Activated CD4-positive, alpha-beta T cell treated with anti-CD3 and anti-CD28 coated beads, Interleukin-2, amount 10 ng/mL, durations not matched to agents 7 days and 5 days (primary cell): ENCODE results near the gene CPA5. TPM values are rescaled to one million over a fixed set of nuclear protein-coding genes. Genes with fewer than 3 reads are reported as not detected.
A peak's percentile ranks its signal among the peaks of the same experiment; 100 is the strongest.
"Not testable (repeated sequence)": the region's sequence is repeated elsewhere in the genome, so short reads cannot be mapped to it uniquely, and the experiment has no call there.

Experiments
- CTCF ChIA-PET: fragments of 350-600 bp; sonication (Branson Sonifier 250); formaldehyde crosslinking; loops from one replicate; lab custom pipeline; 2021; ENCODE audit warnings: antibody characterized with exemption; lab: Charles Lee
- POLR2A ChIA-PET: fragments of 350-600 bp; sonication (Branson Sonifier 250); formaldehyde crosslinking; loops from one replicate; lab custom pipeline; 2021; ENCODE audit warnings: antibody characterized with exemption; lab: Charles Lee
- DNase-seq: peaks from one replicate; pipeline ENCODE4 v3.0.0-alpha.2; 2020
- H3K27ac Mint-ChIP-seq: one replicate; pipeline ENCODE4 v1.8.0; 2021; ENCODE audit warnings: mild to moderate bottlenecking, moderate library complexity, mixed read lengths
- H3K27me3 Mint-ChIP-seq: one replicate; pipeline ENCODE4 v1.8.0; 2021; ENCODE audit warnings: mixed read lengths
- H3K36me3 Mint-ChIP-seq: one replicate; pipeline ENCODE4 v1.8.0; 2021; ENCODE audit warnings: low read depth, mixed read lengths
- H3K4me1 Mint-ChIP-seq: one replicate; pipeline ENCODE4 v1.8.0; 2021; ENCODE audit warnings: mixed read lengths
- H3K4me3 Mint-ChIP-seq: one replicate; pipeline ENCODE4 v1.8.0; 2021; ENCODE audit warnings: mild to moderate bottlenecking, moderate library complexity, mixed read lengths
- H3K9me3 Mint-ChIP-seq: one replicate; pipeline ENCODE4 v1.8.0; 2021; ENCODE audit warnings: mixed read lengths
- total RNA-seq, 2 experiments: library from RNA; stranded (reverse); gene quantifications; one replicate each; pipeline ENCODE4 v1.2.3, GENCODE V29; 2021

CPA5 gene
- total RNA-seq, 2 experiments from 2014 or later: not detected

GRCh38 chr7:130365511-130366441, 21.2 kb downstream of the CPA5 start:
- no peaks in the 10 kb centered on the region for H3K27me3 Mint-ChIP-seq
- H3K27ac Mint-ChIP-seq: no peak overlapping the region
- CTCF ChIA-PET: no interaction called here
- H3K4me1 Mint-ChIP-seq: peaks cover 27% of the 10 kb centered on the region
- no peak overlapping the region for H3K4me3 Mint-ChIP-seq
- DNase-seq: no peak
- peaks cover 5% of the 10 kb centered on the region for H3K9me3 Mint-ChIP-seq
- POLR2A ChIA-PET: no interaction called here
- peaks cover 3% of the 10 kb centered on the region for H3K36me3 Mint-ChIP-seq

GRCh38 chr7:130366564-130366963, 21.9 kb downstream of the CPA5 start:
- H3K36me3 Mint-ChIP-seq: peaks cover 3% of the 10 kb centered on the region
- peaks cover 27% of the 10 kb centered on the region for H3K4me1 Mint-ChIP-seq
- no peak overlapping the region for H3K4me3 Mint-ChIP-seq
- no peak overlapping the region for H3K27ac Mint-ChIP-seq
- peaks cover 5% of the 10 kb centered on the region for H3K9me3 Mint-ChIP-seq
- ChIA-PET CTCF (no interaction called here), POLR2A (no interaction called here)
- no peak for DNase-seq
- no peaks in the 10 kb centered on the region for H3K27me3 Mint-ChIP-seq

- ChIA-PET CTCF (no interaction called here), POLR2A (no interaction called here)
- peaks cover 5% of the 10 kb centered on the region for H3K9me3 Mint-ChIP-seq
- DNase-seq: no peak
- no peaks in the 10 kb centered on the region for H3K27me3 Mint-ChIP-seq
- H3K36me3 Mint-ChIP-seq: peaks cover 3% of the 10 kb centered on the region
- no peak overlapping the region for H3K4me3 Mint-ChIP-seq
- peak overlapping the region; percentile 33 for H3K27ac Mint-ChIP-seq
- H3K4me1 Mint-ChIP-seq: peaks cover 27% of the 10 kb centered on the region
Observed at GRCh38 chr7:130367088-130367755, 22.6 kb downstream of the CPA5 start.

GRCh38 chr7:130367836-130368746, 23.5 kb downstream of the CPA5 start:
- H3K27ac Mint-ChIP-seq: no peak overlapping the region
- no peak for DNase-seq

GRCh38 chr7:130369110-130369711, 24.6 kb downstream of the CPA5 start:
- ChIA-PET CTCF (no interaction called here), POLR2A (no interaction called here)
- Mint-ChIP-seq H3K36me3 (peaks cover 3% of the 10 kb centered on the region), H3K27me3 (no peaks in the 10 kb centered on the region), H3K4me1 (peaks cover 27% of the 10 kb centered on the region), H3K9me3 (peaks cover 5% of the 10 kb centered on the region), H3K4me3 (no peak overlapping the region), H3K27ac (peak overlapping the region; percentile 72)
- DNase-seq: no peak

More at GRCh38 chr7:130367836-130368746, 23.5 kb downstream of the CPA5 start:
- peaks cover 27% of the 10 kb centered on the region for H3K4me1 Mint-ChIP-seq
- no peak overlapping the region for H3K4me3 Mint-ChIP-seq
- peaks cover 5% of the 10 kb centered on the region for H3K9me3 Mint-ChIP-seq
- ChIA-PET CTCF (no interaction called here), POLR2A (no interaction called here)
- peaks cover 3% of the 10 kb centered on the region for H3K36me3 Mint-ChIP-seq
- no peaks in the 10 kb centered on the region for H3K27me3 Mint-ChIP-seq

- DNase-seq: no peak
- ChIA-PET POLR2A (no interaction called here), CTCF (interaction anchor here (2.2 kb wide), 1 partner anchor 12 kb away, joined by 5 read pairs; no protein-coding TSS in a partner anchor)
- peaks cover 3% of the 10 kb centered on the region for H3K36me3 Mint-ChIP-seq
- H3K4me1 Mint-ChIP-seq: peaks cover 27% of the 10 kb centered on the region
- H3K27ac Mint-ChIP-seq: peak overlapping the region; percentile 72
- H3K27me3 Mint-ChIP-seq: no peaks in the 10 kb centered on the region
- no peak overlapping the region for H3K4me3 Mint-ChIP-seq
- peaks cover 5% of the 10 kb centered on the region for H3K9me3 Mint-ChIP-seq
Observed at GRCh38 chr7:130369831-130370550, 25.4 kb downstream of the CPA5 start.

- H3K9me3 Mint-ChIP-seq: peaks cover 5% of the 10 kb centered on the region
- CTCF ChIA-PET: interaction anchor here (0.6 to 2.2 kb wide), 4 partner anchors 8 to 407 kb away, joined by 3 to 5 read pairs (median 4); no protein-coding TSS in a partner anchor
- peaks cover 3% of the 10 kb centered on the region for H3K36me3 Mint-ChIP-seq
- no peaks in the 10 kb centered on the region for H3K27me3 Mint-ChIP-seq
- no peak overlapping the region for H3K27ac Mint-ChIP-seq
- no peak overlapping the region for H3K4me3 Mint-ChIP-seq
- POLR2A ChIA-PET: no interaction called here
- no peak for DNase-seq
- H3K4me1 Mint-ChIP-seq: peaks cover 27% of the 10 kb centered on the region
Observed at GRCh38 chr7:130371046-130371445, 26.4 kb downstream of the CPA5 start.

GRCh38 chr7:130372402-130373165, 28.0 kb downstream of the CPA5 start:
- no peaks in the 10 kb centered on the region for H3K27me3 Mint-ChIP-seq
- ChIA-PET POLR2A (no interaction called here), CTCF (no interaction called here)
- no peak overlapping the region for H3K4me3 Mint-ChIP-seq
- peaks cover 6% of the 10 kb centered on the region for H3K9me3 Mint-ChIP-seq
- DNase-seq: no peak
- H3K36me3 Mint-ChIP-seq: no peaks in the 10 kb centered on the region
- no peak overlapping the region for H3K27ac Mint-ChIP-seq
- peaks cover 20% of the 10 kb centered on the region for H3K4me1 Mint-ChIP-seq

GRCh38 chr7:130374507-130374906, 29.9 kb downstream of the CPA5 start:
- Mint-ChIP-seq H3K36me3 (no peaks in the 10 kb centered on the region), H3K4me1 (peaks cover 4% of the 10 kb centered on the region), H3K27me3 (no peaks in the 10 kb centered on the region), H3K9me3 (peaks cover 6% of the 10 kb centered on the region), H3K27ac (no peak overlapping the region), H3K4me3 (no peak overlapping the region)
- no peak for DNase-seq
- CTCF ChIA-PET: no interaction called here
- POLR2A ChIA-PET: no interaction called here

- DNase-seq, H3K36me3 Mint-ChIP-seq, H3K27me3 Mint-ChIP-seq, POLR2A ChIA-PET, H3K4me1 Mint-ChIP-seq, H3K9me3 Mint-ChIP-seq, H3K27ac Mint-ChIP-seq, CTCF ChIA-PET, H3K4me3 Mint-ChIP-seq: not testable (repeated sequence)
Observed at GRCh38 chr7:130376461-130376860, 31.8 kb downstream of the CPA5 start.

- POLR2A ChIA-PET: no interaction called here
- no peak for DNase-seq
- no peaks in the 10 kb centered on the region for H3K36me3 Mint-ChIP-seq
- CTCF ChIA-PET: no interaction called here
- no peaks in the 10 kb centered on the region for H3K27me3 Mint-ChIP-seq
- no peaks in the 10 kb centered on the region for H3K4me1 Mint-ChIP-seq
- no peak overlapping the region for H3K27ac Mint-ChIP-seq
- peaks cover 6% of the 10 kb centered on the region for H3K9me3 Mint-ChIP-seq
- H3K4me3 Mint-ChIP-seq: no peak overlapping the region
Observed at GRCh38 chr7:130377178-130377577, 32.6 kb downstream of the CPA5 start.
